ENCODE measurements around the gene STIM2.

The STIM2 gene

GRCh38 chr4:27055221-27055760 is 194.7 kb downstream of the STIM2 start:
- Histone ChIP-seq H3K9me3 (ENCODE audit: control insufficient read depth, insufficient read depth, low read length) (no peaks in the 10 kb centered on the region), H3K36me3 (ENCODE audit: control insufficient read depth, insufficient read depth, low read length) (no peaks in the 10 kb centered on the region), H3K27me3 (ENCODE audit: control insufficient read depth, insufficient read depth, low read length) (no peaks in the 10 kb centered on the region), H3K9ac (ENCODE audit: low read depth, low read length) (no peak overlapping the region), H3K27ac (ENCODE audit: low read depth, low read length) (no peak overlapping the region), H3K4me1 (ENCODE audit: control insufficient read depth, insufficient read depth, low read length) (no peaks in the 10 kb centered on the region), H3K4me3 (ENCODE audit: low read depth, low read length) (no peak overlapping the region)

- H3K27ac ChIP-seq (ENCODE audit: low read depth, low read length): no peak overlapping the region
- H3K36me3 ChIP-seq (ENCODE audit: control insufficient read depth, insufficient read depth, low read length): no peaks in the 10 kb centered on the region
- no peak overlapping the region for H3K9ac ChIP-seq (ENCODE audit: low read depth, low read length)
- no peaks in the 10 kb centered on the region for H3K9me3 ChIP-seq (ENCODE audit: control insufficient read depth, insufficient read depth, low read length)
- H3K4me3 ChIP-seq (ENCODE audit: low read depth, low read length): no peak overlapping the region
- no peaks in the 10 kb centered on the region for H3K27me3 ChIP-seq (ENCODE audit: control insufficient read depth, insufficient read depth, low read length)
- no peaks in the 10 kb centered on the region for H3K4me1 ChIP-seq (ENCODE audit: control insufficient read depth, insufficient read depth, low read length)
Observed at GRCh38 chr4:27056281-27056680, 195.6 kb downstream of the STIM2 start.

- Histone ChIP-seq H3K9ac (ENCODE audit: low read depth, low read length) (no peak overlapping the region), H3K36me3 (ENCODE audit: control insufficient read depth, insufficient read depth, low read length) (no peaks in the 10 kb centered on the region), H3K9me3 (ENCODE audit: control insufficient read depth, insufficient read depth, low read length) (no peaks in the 10 kb centered on the region), H3K27me3 (ENCODE audit: control insufficient read depth, insufficient read depth, low read length) (no peaks in the 10 kb centered on the region), H3K4me3 (ENCODE audit: low read depth, low read length) (no peak overlapping the region), H3K27ac (ENCODE audit: low read depth, low read length) (no peak overlapping the region), H3K4me1 (ENCODE audit: control insufficient read depth, insufficient read depth, low read length) (peaks cover 5% of the 10 kb centered on the region)
Observed at GRCh38 chr4:27057053-27057452, 196.4 kb downstream of the STIM2 start.

GRCh38 chr4:27057662-27058061 is 197.0 kb downstream of the STIM2 start:
- Histone ChIP-seq H3K9me3 (ENCODE audit: control insufficient read depth, insufficient read depth, low read length) (no peaks in the 10 kb centered on the region), H3K27me3 (ENCODE audit: control insufficient read depth, insufficient read depth, low read length) (no peaks in the 10 kb centered on the region), H3K4me3 (ENCODE audit: low read depth, low read length) (no peak overlapping the region), H3K36me3 (ENCODE audit: control insufficient read depth, insufficient read depth, low read length) (no peaks in the 10 kb centered on the region), H3K9ac (ENCODE audit: low read depth, low read length) (no peak overlapping the region), H3K27ac (ENCODE audit: low read depth, low read length) (no peak overlapping the region), H3K4me1 (ENCODE audit: control insufficient read depth, insufficient read depth, low read length) (peaks cover 11% of the 10 kb centered on the region)

GRCh38 chr4:27058819-27059406 is 198.3 kb downstream of the STIM2 start:
- Histone ChIP-seq H3K4me3 (ENCODE audit: low read depth, low read length) (no peak overlapping the region), H3K27me3 (ENCODE audit: control insufficient read depth, insufficient read depth, low read length) (no peaks in the 10 kb centered on the region), H3K4me1 (ENCODE audit: control insufficient read depth, insufficient read depth, low read length) (peaks cover 11% of the 10 kb centered on the region), H3K9me3 (ENCODE audit: control insufficient read depth, insufficient read depth, low read length) (no peaks in the 10 kb centered on the region), H3K36me3 (ENCODE audit: control insufficient read depth, insufficient read depth, low read length) (no peaks in the 10 kb centered on the region), H3K27ac (ENCODE audit: low read depth, low read length) (no peak overlapping the region), H3K9ac (ENCODE audit: low read depth, low read length) (no peak overlapping the region)

GRCh38 chr4:27059446-27059845 is 198.8 kb downstream of the STIM2 start:
- Histone ChIP-seq H3K27ac (ENCODE audit: low read depth, low read length) (no peak overlapping the region), H3K4me3 (ENCODE audit: low read depth, low read length) (no peak overlapping the region), H3K4me1 (ENCODE audit: control insufficient read depth, insufficient read depth, low read length) (peaks cover 11% of the 10 kb centered on the region), H3K27me3 (ENCODE audit: control insufficient read depth, insufficient read depth, low read length) (no peaks in the 10 kb centered on the region), H3K9ac (ENCODE audit: low read depth, low read length) (no peak overlapping the region), H3K36me3 (ENCODE audit: control insufficient read depth, insufficient read depth, low read length) (no peaks in the 10 kb centered on the region), H3K9me3 (ENCODE audit: control insufficient read depth, insufficient read depth, low read length) (no peaks in the 10 kb centered on the region)

GRCh38 chr4:27062256-27062655 is 201.6 kb downstream of the STIM2 start:
- H3K27me3 ChIP-seq (ENCODE audit: control insufficient read depth, insufficient read depth, low read length): no peaks in the 10 kb centered on the region
- H3K27ac ChIP-seq (ENCODE audit: low read depth, low read length): no peak overlapping the region
- H3K9ac ChIP-seq (ENCODE audit: low read depth, low read length): no peak overlapping the region
- no peaks in the 10 kb centered on the region for H3K9me3 ChIP-seq (ENCODE audit: control insufficient read depth, insufficient read depth, low read length)
- no peaks in the 10 kb centered on the region for H3K36me3 ChIP-seq (ENCODE audit: control insufficient read depth, insufficient read depth, low read length)
- H3K4me1 ChIP-seq (ENCODE audit: control insufficient read depth, insufficient read depth, low read length): peaks cover 11% of the 10 kb centered on the region
- H3K4me3 ChIP-seq (ENCODE audit: low read depth, low read length): no peak overlapping the region

GRCh38 chr4:27066591-27066990 is 205.9 kb downstream of the STIM2 start:
- no peaks in the 10 kb centered on the region for H3K36me3 ChIP-seq (ENCODE audit: control insufficient read depth, insufficient read depth, low read length)
- H3K27ac ChIP-seq (ENCODE audit: low read depth, low read length): no peak overlapping the region
- H3K4me1 ChIP-seq (ENCODE audit: control insufficient read depth, insufficient read depth, low read length): peaks cover 10% of the 10 kb centered on the region
- no peak overlapping the region for H3K4me3 ChIP-seq (ENCODE audit: low read depth, low read length)
- H3K9ac ChIP-seq (ENCODE audit: low read depth, low read length): no peak overlapping the region
- no peaks in the 10 kb centered on the region for H3K27me3 ChIP-seq (ENCODE audit: control insufficient read depth, insufficient read depth, low read length)
- H3K9me3 ChIP-seq (ENCODE audit: control insufficient read depth, insufficient read depth, low read length): no peaks in the 10 kb centered on the region

GRCh38 chr4:27068151-27068867 is 207.7 kb downstream of the STIM2 start:
- Histone ChIP-seq H3K9me3 (ENCODE audit: control insufficient read depth, insufficient read depth, low read length) (no peaks in the 10 kb centered on the region), H3K36me3 (ENCODE audit: control insufficient read depth, insufficient read depth, low read length) (no peaks in the 10 kb centered on the region), H3K27ac (ENCODE audit: low read depth, low read length) (no peak overlapping the region), H3K4me1 (ENCODE audit: control insufficient read depth, insufficient read depth, low read length) (no peaks in the 10 kb centered on the region), H3K4me3 (ENCODE audit: low read depth, low read length) (no peak overlapping the region), H3K27me3 (ENCODE audit: control insufficient read depth, insufficient read depth, low read length) (no peaks in the 10 kb centered on the region), H3K9ac (ENCODE audit: low read depth, low read length) (no peak overlapping the region)

All from HUES48 (cell line).